A673 (cell line): ENCODE measurements around the gene MRPS10.

Experiments
- CTCF ChIP-seq: fragments of 300-800, 200-600 bp; sonication (generic); conservative IDR thresholded peaks from 2 replicates; pipeline ENCODE4 v1.5.1; 2017; ENCODE audit warnings: low read depth, mild to moderate bottlenecking, antibody characterized with exemption, low read length, moderate library complexity, mixed read lengths
- EZH2 ChIP-seq: fragments of 200-600 bp; sonication (generic); IDR thresholded peaks from 2 replicates; pipeline ENCODE4 v1.6.1; 2017; ENCODE audit warnings: borderline replicate concordance, low read depth, mild to moderate bottlenecking, mixed read lengths, antibody characterized with exemption, low read length; ENCODE audit not compliant: poor library complexity, severe bottlenecking

DNA sequence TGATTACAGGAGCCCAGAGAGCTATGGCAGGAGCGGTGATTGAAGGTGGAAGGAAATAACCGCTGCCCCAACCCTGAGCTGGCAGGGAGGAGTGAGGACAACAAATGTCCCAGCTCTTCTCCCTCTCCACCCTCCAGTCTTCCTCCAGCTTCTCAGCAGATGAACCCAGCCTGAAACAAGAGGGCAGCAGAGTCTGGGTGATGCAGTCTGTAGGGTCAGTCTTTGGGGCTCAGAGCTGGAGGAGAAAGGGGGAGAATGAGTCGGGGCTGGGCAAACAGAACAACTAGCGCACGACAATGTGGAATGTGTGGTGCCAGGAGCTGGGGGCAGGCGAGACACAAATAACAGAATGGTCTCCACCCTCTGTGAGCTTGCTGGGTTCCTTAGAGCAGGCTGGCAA is 49.0 kb downstream of the MRPS10 start:
- no peak for TF ChIP-seq EZH2
- TF ChIP-seq CTCF = no peak
